B cell (primary cell): ENCODE results near the gene OSBPL1A. TPM values are rescaled to one million over a fixed set of nuclear protein-coding genes. Genes with fewer than 3 reads are reported as not detected.

ENCODE experiments used
- ATAC-seq: fragments of 200-7000 bp; cut with Tn5 transposase; one replicate; pipeline ENCODE4 v1.10.0; 2021; ENCODE audit warnings: low read depth, mild to moderate bottlenecking, moderate number of reproducible peaks, moderate library complexity
- CTCF ChIA-PET: fragments of 350-600 bp; sonication (Branson Sonifier 250); formaldehyde crosslinking; loops from one replicate; lab custom pipeline; 2021; ENCODE audit warnings: antibody characterized with exemption, inconsistent platforms; lab: Charles Lee
- POLR2A ChIA-PET: fragments of 350-600 bp; sonication (Branson Sonifier 250); formaldehyde crosslinking; loops from one replicate; lab custom pipeline; 2021; ENCODE audit warnings: antibody characterized with exemption; lab: Charles Lee
- DNase-seq: peaks from one replicate; pipeline ENCODE4 v3.0.0; 2013
- H2AFZ ChIP-seq: 2 replicates; pipeline ENCODE4 v1.6.1; 2012; ENCODE audit warnings: mild to moderate bottlenecking, low read depth, low read length; ENCODE audit not compliant: insufficient read depth, poor library complexity, severe bottlenecking
- H3K27ac ChIP-seq, 2 donors: 1 replicate in 1 of 2; 2 replicates in 1 of 2; pipeline ENCODE4 v1.5.1; 2012 to 2013; ENCODE audit warnings: low read length in 2 of 2, mild to moderate bottlenecking in 2 of 2, moderate library complexity in 1 of 2
- H3K27me3 ChIP-seq, 4 experiments: fragments of 200-600 bp in 1 of 4; sonication (generic) in 1 of 4; replicated peaks in 1 of 4; 1 replicate in 2 of 4; 2 replicates in 2 of 4; pipeline versions ENCODE4 v1.6.1 to v1.7.0; 2013 to 2016; ENCODE audit warnings: low read length in 3 of 4, mild to moderate bottlenecking in 2 of 4, mixed read lengths in 1 of 4, moderate library complexity in 1 of 4; ENCODE audit not compliant: insufficient read depth in 4 of 4, control insufficient read depth in 3 of 4; ENCODE audit errors: control extremely low read depth in 1 of 4
- H3K36me3 ChIP-seq, 2 experiments: replicated peaks in 1 of 2; 1 replicate in 1 of 2; 2 replicates in 1 of 2; pipeline versions ENCODE4 v1.6.1 to v1.7.1; 2013; ENCODE audit warnings: low read length in 1 of 2; ENCODE audit not compliant: insufficient read depth in 2 of 2, control insufficient read depth in 1 of 2; ENCODE audit errors: control extremely low read depth in 1 of 2, extremely low read depth in 1 of 2
- H3K4me1 ChIP-seq, 2 donors: fragments of 200-600 bp in 1 of 2; sonication (generic) in 1 of 2; 1 replicate in 1 of 2; 2 replicates in 1 of 2; pipeline versions ENCODE4 v1.5.1 to v1.6.1; 2013 to 2017; ENCODE audit warnings: low read length in 2 of 2; ENCODE audit not compliant: control insufficient read depth in 2 of 2, insufficient read depth in 2 of 2
- H3K4me2 ChIP-seq: replicated peaks from 2 replicates; pipeline ENCODE3; 2012; ENCODE audit warnings: mild to moderate bottlenecking, low read depth, low read length; ENCODE audit not compliant: poor library complexity, severe bottlenecking
- H3K4me3 ChIP-seq, 5 experiments: fragments of 200-600 bp in 1 of 5; sonication (generic) in 1 of 5; 1 replicate in 3 of 5; 2 replicates in 2 of 5; pipeline versions ENCODE4 v1.5.1 to v1.7.0; 2011 to 2016; ENCODE audit warnings: low read length in 4 of 5, mild to moderate bottlenecking in 4 of 5, low read depth in 2 of 5, control low read depth in 1 of 5, moderate library complexity in 1 of 5; ENCODE audit not compliant: insufficient read depth in 1 of 5; ENCODE audit errors: control extremely low read depth in 1 of 5, extremely low read depth in 1 of 5
- H3K79me2 ChIP-seq: fragments of 200-600 bp; sonication (generic); one replicate; pipeline ENCODE4 v1.6.0; 2016; ENCODE audit warnings: low read length; ENCODE audit not compliant: control insufficient read depth, insufficient read depth
- H3K9ac ChIP-seq: fragments of 200-600 bp; sonication (generic); 2 replicates; pipeline ENCODE4 v1.6.1; 2017; ENCODE audit warnings: mild to moderate bottlenecking, low read length, moderate library complexity
- H3K9me3 ChIP-seq, 3 donors: one replicate each; pipeline versions ENCODE4 v1.6.1 to v1.7.1; 2013; ENCODE audit warnings: low read length in 2 of 3; ENCODE audit not compliant: control insufficient read depth in 2 of 3, insufficient read depth in 1 of 3; ENCODE audit errors: control extremely low read depth in 1 of 3
- H4K20me1 ChIP-seq: 2 replicates; pipeline ENCODE4 v1.6.0; 2012; ENCODE audit warnings: mild to moderate bottlenecking, low read length; ENCODE audit not compliant: insufficient read depth, control insufficient read depth, poor library complexity, severe bottlenecking
- H3K27ac Mint-ChIP-seq: one replicate; pipeline ENCODE4 v1.8.0; 2021; ENCODE audit warnings: mixed read lengths
- H3K27me3 Mint-ChIP-seq: one replicate; pipeline ENCODE4 v1.8.0; 2021; ENCODE audit warnings: mixed read lengths
- H3K4me1 Mint-ChIP-seq: one replicate; pipeline ENCODE4 v1.8.0; 2021; ENCODE audit warnings: mixed read lengths
- H3K4me3 Mint-ChIP-seq: one replicate; pipeline ENCODE4 v1.8.0; 2021; ENCODE audit warnings: mixed read lengths
- H3K9me3 Mint-ChIP-seq: one replicate; pipeline ENCODE4 v1.8.0; 2022; ENCODE audit warnings: mixed read lengths; ENCODE audit not compliant: insufficient read depth
- CTCF ChIP-seq: fragments of 200-600 bp; IDR thresholded peaks from one replicate; pipeline ENCODE4 v1.8.0; 2022; ENCODE audit warnings: antibody characterized with exemption, mild to moderate bottlenecking
- EZH2 ChIP-seq: IDR thresholded peaks from 2 replicates; pipeline ENCODE4 v1.6.1; 2012; ENCODE audit warnings: borderline replicate concordance, low read depth, mild to moderate bottlenecking, moderate library complexity, low read length; ENCODE audit not compliant: insufficient read depth, poor library complexity, severe bottlenecking
- WGBS: methylation state at CpG from one replicate; pipeline ENCODE4 v1.1.5; 2013; ENCODE audit warnings: missing lambda C conversion rate; ENCODE audit not compliant: insufficient coverage; 5-methylcytosine and 5-hydroxymethylcytosine counted together
- intact Hi-C: fragments of 100-400 bp; cut with micrococcal nuclease; formaldehyde crosslinking; loops from one replicate; pipeline ENCODE4 v1.10.0; 2022
- polyA plus RNA-seq: library from polyadenylated mRNA; depleted of rRNA; stranded (reverse); fragments of >200 nt; gene quantifications from 2 replicates; pipeline ENCODE4 v1.2.3, GENCODE V29; 2012
- total RNA-seq, 2 donors: library from RNA; stranded (reverse); fragments of 120-200 nt in 1 of 2; gene quantifications; 1 replicate in 1 of 2; 2 replicates in 1 of 2; pipeline versions ENCODE4 v1.2.3 to v1.2.4, GENCODE V29; 2013 to 2022

The OSBPL1A gene
- total and polyA plus RNA-seq, 2 donors (not counting 1 experiment from before 2014, with no cell fraction given) = 0.57 to 0.86 TPM

- Histone ChIP-seq H2AFZ (no peak overlapping the region), H3K27me3 (no peaks in the 10 kb centered on the region), H3K4me3 (no peak overlapping the region), H3K79me2 (no peaks in the 10 kb centered on the region), H3K9ac (no peak overlapping the region), H3K4me1 (no peaks in the 10 kb centered on the region), H3K9me3 (no peaks in the 10 kb centered on the region), H3K4me2 (no peak overlapping the region), H3K36me3 (no peaks in the 10 kb centered on the region), H3K27ac (no peak overlapping the region), H4K20me1 (no peaks in the 10 kb centered on the region)
- no peaks in the 10 kb centered on the region for H3K9me3 Mint-ChIP-seq
- ChIA-PET POLR2A (interaction anchor here (0.6 kb wide), 1 partner anchor 19 kb away, joined by 3 read pairs; no protein-coding TSS in a partner anchor), CTCF (no interaction called here)
- H3K4me3 Mint-ChIP-seq = no peak overlapping the region
- H3K27ac Mint-ChIP-seq = no peak overlapping the region
- TF ChIP-seq EZH2 (no peak), CTCF (no peak)
- no peaks in the 10 kb centered on the region for H3K4me1 Mint-ChIP-seq
- 100% methylated on average over 6 of the region's 6 CpGs for WGBS
- no peak for DNase-seq
- no peak for ATAC-seq
- intact Hi-C loops = no loop called here
- peaks cover 19% of the 10 kb centered on the region for H3K27me3 Mint-ChIP-seq
Observed at GRCh38 chr18:24228667-24229041, 169.0 kb downstream of the OSBPL1A start.

- no peaks in the 10 kb centered on the region for H3K4me1 Mint-ChIP-seq
- Histone ChIP-seq H3K4me2 (no peak overlapping the region), H2AFZ (no peak overlapping the region), H3K36me3 (no peaks in the 10 kb centered on the region), H3K79me2 (no peaks in the 10 kb centered on the region), H4K20me1 (no peaks in the 10 kb centered on the region), H3K4me1 (no peaks in the 10 kb centered on the region), H3K4me3 (no peak overlapping the region), H3K9me3 (no peaks in the 10 kb centered on the region), H3K27me3 (no peaks in the 10 kb centered on the region), H3K9ac (no peak overlapping the region), H3K27ac (no peak overlapping the region)
- DNase-seq (no peak), ATAC-seq (no peak)
- TF ChIP-seq CTCF = no peak
- no peak for TF ChIP-seq EZH2
- ChIA-PET POLR2A (interaction anchor here (0.6 kb wide), 1 partner anchor 18 kb away, joined by 3 read pairs; no protein-coding TSS in a partner anchor), CTCF (no interaction called here)
- H3K9me3 Mint-ChIP-seq = no peaks in the 10 kb centered on the region
- WGBS = 93% methylated on average over 11 of the region's 12 CpGs
- no peak overlapping the region for H3K27ac Mint-ChIP-seq
- no peak overlapping the region for H3K4me3 Mint-ChIP-seq
- peaks cover 16% of the 10 kb centered on the region for H3K27me3 Mint-ChIP-seq
- intact Hi-C loops = no loop called here
Observed at GRCh38 chr18:24227977-24228666, 169.5 kb downstream of the OSBPL1A start.
